ENCODE measurements around the gene CAVIN3. TPM values are rescaled to one million over a fixed set of nuclear protein-coding genes. Genes with fewer than 3 reads are reported as not detected.

CAVIN3 gene
- total and polyA plus RNA-seq, 2 of the 8 experiments (the other 6 are each of a cell fraction or from before 2014, with no cell fraction given) = 17.7 to 26.4 TPM

GRCh38 chr11:6357222-6357621 is 36.9 kb upstream of the CAVIN3 start (continued):
- no peak for TF ChIP-seq POU5F1 (IDR thresholded peaks at IDR 0.05; ENCODE audit: low read depth, low read length)
- TF ChIP-seq E2F6 (IDR thresholded peaks at IDR 0.05) = no peak
- TF ChIP-seq YY1 (IDR thresholded peaks at IDR 0.05; ENCODE audit: low read depth, low read length) = no peak
- no peak for TF ChIP-seq SIX5 (IDR thresholded peaks at IDR 0.05; ENCODE audit: low read depth, low read length)

Measured in H1 (cell line).